A549 (cell line): ENCODE results near the gene ARMC9.

Source experiments
- CHD2 ChIP-seq: fragments of 150-350 bp; IDR thresholded peaks from 2 replicates; pipeline ENCODE4 v1.6.1; 2014; ENCODE audit warnings: low read length; ENCODE audit not compliant: partially characterized antibody
- EP300 ChIP-seq, 2 experiments: fragments of >200 bp; sonication (Bioruptor Twin); formaldehyde crosslinking; IDR thresholded peaks; 2 replicates in 1 of 2; 3 replicates in 1 of 2; pipeline ENCODE4 v1.6.1; 2016 to 2017
- JUN ChIP-seq, 2 experiments: fragments of >200 bp; sonication (Bioruptor Twin); formaldehyde crosslinking; IDR thresholded peaks; 2 replicates in 1 of 2; 3 replicates in 1 of 2; pipeline ENCODE4 v1.6.1; 2016 to 2017
- POLR2AphosphoS2 ChIP-seq: conservative IDR thresholded peaks from 2 replicates; pipeline ENCODE4 v1.6.1; 2012; ENCODE audit warnings: low read length, improper control_type of control experiment, inconsistent platforms
- RAD21 ChIP-seq, 2 experiments: fragments of >200 bp in 1 of 2; sonication (Bioruptor Twin) in 1 of 2; formaldehyde crosslinking in 1 of 2; IDR thresholded peaks in 1 of 2; conservative IDR thresholded peaks in 1 of 2; 2 replicates in 1 of 2; 3 replicates in 1 of 2; pipeline ENCODE4 v1.6.1; 2012 to 2018; ENCODE audit warnings: inconsistent platforms in 1 of 2
- RFX5 ChIP-seq: fragments of 450-650 bp; IDR thresholded peaks from 2 replicates; pipeline ENCODE4 v1.7.1; 2014; ENCODE audit warnings: antibody characterized with exemption, mild to moderate bottlenecking, moderate library complexity
- SMC3 ChIP-seq: fragments of >200 bp; sonication (Bioruptor Twin); formaldehyde crosslinking; IDR thresholded peaks from 3 replicates; pipeline ENCODE4 v1.6.1; 2018; ENCODE audit warnings: inconsistent platforms
- SREBF2 ChIP-seq: fragments of 450-650 bp; IDR thresholded peaks from 2 replicates; pipeline ENCODE4 v1.6.1; 2014; ENCODE audit warnings: mild to moderate bottlenecking, moderate library complexity
- ZFP36 ChIP-seq: fragments of 450-650 bp; IDR thresholded peaks from 2 replicates; pipeline ENCODE4 v1.6.1; 2014; ENCODE audit warnings: borderline replicate concordance; ENCODE audit not compliant: partially characterized antibody
- TF ChIP-seq, protein P1 (sequence below): fragments of >200 bp; sonication (Bioruptor Twin); formaldehyde crosslinking; IDR thresholded peaks from 3 replicates; pipeline ENCODE4 v1.5.1; 2016

GRCh38 chr2:231152800-231153557 is 45.5 kb upstream of the ARMC9 start:
- no peak for TF ChIP-seq RFX5
- TF ChIP-seq SREBF2, result no peak
- no peak for TF ChIP-seq CHD2
- TF ChIP-seq POLR2AphosphoS2, result no peak
- TF ChIP-seq, protein P1, sequence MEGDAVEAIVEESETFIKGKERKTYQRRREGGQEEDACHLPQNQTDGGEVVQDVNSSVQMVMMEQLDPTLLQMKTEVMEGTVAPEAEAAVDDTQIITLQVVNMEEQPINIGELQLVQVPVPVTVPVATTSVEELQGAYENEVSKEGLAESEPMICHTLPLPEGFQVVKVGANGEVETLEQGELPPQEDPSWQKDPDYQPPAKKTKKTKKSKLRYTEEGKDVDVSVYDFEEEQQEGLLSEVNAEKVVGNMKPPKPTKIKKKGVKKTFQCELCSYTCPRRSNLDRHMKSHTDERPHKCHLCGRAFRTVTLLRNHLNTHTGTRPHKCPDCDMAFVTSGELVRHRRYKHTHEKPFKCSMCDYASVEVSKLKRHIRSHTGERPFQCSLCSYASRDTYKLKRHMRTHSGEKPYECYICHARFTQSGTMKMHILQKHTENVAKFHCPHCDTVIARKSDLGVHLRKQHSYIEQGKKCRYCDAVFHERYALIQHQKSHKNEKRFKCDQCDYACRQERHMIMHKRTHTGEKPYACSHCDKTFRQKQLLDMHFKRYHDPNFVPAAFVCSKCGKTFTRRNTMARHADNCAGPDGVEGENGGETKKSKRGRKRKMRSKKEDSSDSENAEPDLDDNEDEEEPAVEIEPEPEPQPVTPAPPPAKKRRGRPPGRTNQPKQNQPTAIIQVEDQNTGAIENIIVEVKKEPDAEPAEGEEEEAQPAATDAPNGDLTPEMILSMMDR, result no peak
- TF ChIP-seq RAD21 (conservative IDR thresholded peaks at IDR 0.05 in 1 of 2, IDR thresholded peaks at IDR 0.05 in 1 of 2), result no peak
- no peak for TF ChIP-seq JUN (IDR thresholded peaks at IDR 0.05)
- TF ChIP-seq SMC3, result no peak
- TF ChIP-seq ZFP36, result no peak
- no peak for TF ChIP-seq EP300 (IDR thresholded peaks at IDR 0.05)
